Astrocyte of the spinal cord (primary cell): ENCODE results near the gene COL11A1.
"Not testable (repeated sequence)": the region's sequence is repeated elsewhere in the genome, so short reads cannot be mapped to it uniquely, and the experiment has no call there.

ENCODE experiments used
- DNase-seq: peaks from one replicate; pipeline ENCODE4 v3.0.0; 2011; ENCODE audit warnings: low read depth, low spot score
- H3K4me3 ChIP-seq: 2 replicates; pipeline ENCODE4 v1.5.1; 2011; ENCODE audit warnings: low read depth, mild to moderate bottlenecking, low read length, moderate library complexity
- CTCF ChIP-seq: IDR thresholded peaks from 2 replicates; pipeline ENCODE4 v1.5.1; 2012; ENCODE audit warnings: low read depth, mild to moderate bottlenecking, low read length, inconsistent platforms
- in situ Hi-C: cut with HindIII; loops from 2 replicates; pipeline ENCODE4 v1.10.0; 2017; ENCODE audit warnings: low sequenced_read_pairs

The COL11A1 gene

DNA sequence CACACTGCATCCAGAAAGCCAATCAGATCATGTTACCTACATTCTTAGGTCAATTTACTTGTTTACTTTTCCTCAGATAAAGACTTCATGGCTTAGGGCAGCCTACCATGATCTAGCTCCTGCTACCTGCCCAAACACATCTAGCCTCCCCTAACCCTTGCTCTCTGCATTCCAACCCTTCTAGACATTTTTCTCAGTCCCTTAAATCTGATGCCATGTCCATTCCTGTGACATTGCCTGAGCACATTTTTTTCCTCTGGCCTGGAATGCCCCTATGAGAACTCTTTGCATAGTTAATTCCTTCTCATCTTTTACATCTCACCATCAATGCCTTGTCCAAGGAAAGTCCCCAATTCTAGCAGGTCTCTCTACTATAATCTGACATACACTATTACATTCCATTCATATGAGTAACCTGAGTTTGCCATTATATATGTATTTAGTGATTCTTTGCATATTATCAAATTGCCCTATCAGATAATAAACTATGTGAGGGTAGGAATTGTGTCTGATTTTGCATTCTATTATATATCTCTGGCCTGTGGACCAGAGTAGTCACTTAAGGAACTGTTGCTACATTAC is 166.9 kb downstream of the COL11A1 start:
- no peak overlapping the region for H3K4me3 ChIP-seq
- no peak for DNase-seq
- TF ChIP-seq CTCF = no peak
- in situ Hi-C loops = no loop called here

DNA sequence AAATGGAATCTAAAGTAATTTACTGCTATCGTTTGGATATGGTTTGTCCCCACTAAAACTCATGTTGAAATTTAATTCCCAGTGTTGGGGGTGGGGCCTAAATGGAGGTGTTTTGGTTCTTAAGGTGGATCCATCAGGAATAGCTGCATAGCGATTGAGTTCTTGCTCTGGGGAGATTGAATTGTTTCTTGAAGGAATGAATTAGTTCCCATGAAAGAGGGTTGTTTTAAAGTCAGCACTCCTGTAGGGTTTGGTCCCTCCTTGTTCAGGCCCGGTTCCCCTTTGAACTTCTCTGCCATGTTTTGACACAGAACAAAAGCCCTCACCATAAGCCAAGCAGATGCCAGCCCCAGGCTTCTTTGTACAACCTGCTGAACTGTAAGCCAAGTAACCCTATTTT is 170.9 kb downstream of the COL11A1 start:
- no peak for DNase-seq
- in situ Hi-C loops = no loop called here
- H3K4me3 ChIP-seq = no peak overlapping the region
- TF ChIP-seq CTCF = no peak

DNA sequence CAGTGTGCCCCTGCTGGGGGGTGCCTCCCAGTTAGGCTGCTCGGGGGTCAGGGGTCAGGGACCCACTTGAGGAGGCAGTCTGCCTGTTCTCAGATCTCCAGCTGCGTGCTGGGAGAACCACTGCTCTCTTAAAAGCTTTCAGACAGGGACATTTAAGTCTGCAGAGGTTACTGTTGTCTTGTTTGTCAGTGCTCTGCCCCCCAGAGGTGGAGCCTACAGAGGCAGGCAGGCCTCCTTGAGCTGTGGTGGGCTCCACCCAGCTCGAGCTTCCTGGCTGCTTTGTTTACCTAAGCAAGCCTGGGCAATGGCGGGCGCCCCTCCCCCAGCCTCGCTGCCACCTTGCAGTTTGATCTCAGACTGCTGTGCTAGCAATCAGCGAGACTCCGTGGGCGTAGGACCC is 175.0 kb downstream of the COL11A1 start:
- H3K4me3 ChIP-seq, in situ Hi-C loops, DNase-seq: not testable (repeated sequence)

- no peak for TF ChIP-seq CTCF
- no peak overlapping the region for H3K4me3 ChIP-seq
- DNase-seq = peak; percentile 77
- in situ Hi-C loops = no loop called here
These were observed 188.7 kb downstream of the COL11A1 start for GRCh38 chr1:102919659-102920058.

DNA sequence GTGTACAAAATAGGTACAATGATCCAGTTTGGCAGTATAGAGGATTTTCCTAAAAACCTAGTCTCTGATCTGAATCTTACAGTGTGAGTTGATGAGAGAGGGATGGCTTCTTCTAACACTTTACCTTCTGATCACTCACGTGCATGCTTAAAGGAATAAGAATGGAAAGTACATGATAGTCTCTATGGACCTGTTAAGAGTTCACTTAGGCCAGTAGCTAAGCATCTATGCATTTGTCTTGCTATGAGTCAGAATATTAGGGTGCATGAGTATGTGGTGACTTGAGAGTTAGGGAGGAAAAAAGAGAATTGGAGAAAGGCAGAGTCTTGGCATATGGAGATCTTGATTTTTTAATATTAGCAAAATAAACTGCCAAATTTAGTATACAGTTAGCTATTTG is 206.3 kb downstream of the COL11A1 start:
- in situ Hi-C loops = no loop called here
- H3K4me3 ChIP-seq = no peak overlapping the region
- TF ChIP-seq CTCF = no peak
- no peak for DNase-seq

GRCh38 chr1:102899935-102900334 is 208.4 kb downstream of the COL11A1 start:
- H3K4me3 ChIP-seq = no peak overlapping the region
- in situ Hi-C loops = no loop called here
- no peak for TF ChIP-seq CTCF
- DNase-seq = no peak

GRCh38 chr1:102897557-102897956 is 210.8 kb downstream of the COL11A1 start:
- no peak overlapping the region for H3K4me3 ChIP-seq
- in situ Hi-C loops = no loop called here
- DNase-seq = peak; percentile 85
- no peak for TF ChIP-seq CTCF
